OCI-LY7 (cell line): ENCODE results near the gene MMP19. TPM values are rescaled to one million over a fixed set of nuclear protein-coding genes. Genes with fewer than 3 reads are reported as not detected.

ENCODE experiments used
- BruUV-seq: library from RNA; stranded (reverse); fragments of 400-500 nt; replicated peaks from 2 replicates; lab custom pipeline; 2021; lab: Mats Ljungman, UMichigan
- CTCF ChIA-PET: fragments of 300-600 bp; sonication (Branson Sonifier 250); formaldehyde crosslinking; loops from one replicate; lab custom pipeline; 2022; ENCODE audit warnings: antibody characterized with exemption; ENCODE audit not compliant: unreplicated experiment; lab: Charles Lee
- POLR2A ChIA-PET: fragments of 300-600 bp; sonication (Branson Sonifier 250); formaldehyde crosslinking; loops from one replicate; lab custom pipeline; 2022; ENCODE audit warnings: antibody characterized with exemption; lab: Charles Lee
- DNase-seq: peaks from one replicate; pipeline ENCODE4 v3.0.0-alpha.2; 2015; ENCODE audit warnings: low spot score
- H2AFZ ChIP-seq: fragments of 200-600 bp; sonication (generic), shearing (Covaris generic); 2 replicates; pipeline ENCODE4 v1.6.1; 2014; ENCODE audit warnings: mild to moderate bottlenecking, antibody characterized with exemption, low read length, moderate library complexity
- H3K27ac ChIP-seq: fragments of 200-600 bp; sonication (generic); 2 replicates; pipeline ENCODE4 v1.5.1; 2014; ENCODE audit warnings: mixed run types, low read depth, mild to moderate bottlenecking, moderate library complexity, low read length, inconsistent platforms; ENCODE audit not compliant: poor library complexity, severe bottlenecking
- H3K36me3 ChIP-seq: fragments of 200-600 bp; sonication (generic); 2 replicates; pipeline ENCODE4 v1.6.1; 2014; ENCODE audit warnings: mild to moderate bottlenecking, antibody characterized with exemption, low read length, moderate library complexity, mixed read lengths; ENCODE audit not compliant: insufficient read depth
- H3K4me1 ChIP-seq: fragments of 200-600 bp; sonication (generic); 2 replicates; pipeline ENCODE4 v1.5.1; 2014; ENCODE audit warnings: mild to moderate bottlenecking, low read length; ENCODE audit not compliant: insufficient read depth, poor library complexity, severe bottlenecking
- H3K4me2 ChIP-seq: fragments of 200-600 bp; sonication (generic); 2 replicates; pipeline ENCODE4 v1.6.1; 2014; ENCODE audit warnings: mild to moderate bottlenecking, low read length
- H3K4me3 ChIP-seq: fragments of 200-600 bp; sonication (generic); 2 replicates; pipeline ENCODE4 v1.5.1; 2014; ENCODE audit warnings: mild to moderate bottlenecking, low read depth, low read length; ENCODE audit not compliant: poor library complexity, severe bottlenecking
- H3K79me2 ChIP-seq: fragments of 200-600 bp; sonication (generic); 2 replicates; pipeline ENCODE4 v1.6.1; 2016; ENCODE audit warnings: low read depth, mild to moderate bottlenecking, low read length, moderate library complexity, mixed read lengths; ENCODE audit not compliant: insufficient read depth
- H3K9me2 ChIP-seq: fragments of 200-600 bp; sonication (generic); 2 replicates; pipeline ENCODE4 v1.6.1; 2016; ENCODE audit warnings: mild to moderate bottlenecking, low read length, mixed read lengths; ENCODE audit not compliant: insufficient read depth
- H3K9me3 ChIP-seq: fragments of 200-600 bp; sonication (generic); 2 replicates; pipeline ENCODE4 v1.6.1; 2014; ENCODE audit warnings: mild to moderate bottlenecking, mixed run types, low read length, mixed read lengths
- H4K20me1 ChIP-seq: fragments of 200-600 bp; sonication (generic); 2 replicates; pipeline ENCODE4 v1.6.1; 2014; ENCODE audit warnings: mild to moderate bottlenecking, antibody characterized with exemption, low read length, moderate library complexity, mixed read lengths; ENCODE audit not compliant: insufficient read depth
- CTCF ChIP-seq: fragments of 200-600 bp; sonication (generic); conservative IDR thresholded peaks from 2 replicates; pipeline ENCODE4 v1.5.1; 2014; ENCODE audit warnings: mild to moderate bottlenecking, antibody characterized with exemption, low read length, moderate library complexity, mixed read lengths
- EZH2phosphoT487 ChIP-seq: fragments of 200-600 bp; sonication (generic); IDR thresholded peaks from 2 replicates; pipeline ENCODE4 v1.6.1; 2018; ENCODE audit warnings: low read depth, borderline replicate concordance, mild to moderate bottlenecking, mixed run types, antibody characterized with exemption, low read length, moderate library complexity, mixed read lengths
- intact Hi-C: fragments of 100-400 bp; cut with micrococcal nuclease; formaldehyde crosslinking; loops from one replicate; pipeline ENCODE4 v1.10.0; 2022; ENCODE audit not compliant: unreplicated experiment
- total RNA-seq, 2 experiments: library from RNA; depleted of rRNA in 1 of 2; stranded (reverse); fragments of >200 nt in 1 of 2; shearing (Covaris generic) in 1 of 2; gene quantifications; 2 replicates each; pipeline ENCODE4 v1.2.3, GENCODE V29; 2014 to 2022

The MMP19 gene
- total RNA-seq, 2 experiments from 2014 or later = not detected

- no peak overlapping the region for H3K4me2 ChIP-seq
- BruUV-seq = no TSS peak
- peaks cover 7% of the 10 kb centered on the region; the same call in 1 of the 2 replicates for H3K9me3 ChIP-seq
- DNase-seq = no peak
- POLR2A ChIA-PET = no interaction called here
- H3K79me2 ChIP-seq = no peaks in the 10 kb centered on the region
- no peak for TF ChIP-seq CTCF
- no peak for TF ChIP-seq EZH2phosphoT487
- H3K27ac ChIP-seq = no peak overlapping the region
- no peaks in the 10 kb centered on the region for H3K9me2 ChIP-seq
- H3K4me3 ChIP-seq = no peak overlapping the region
- H3K36me3 ChIP-seq = no peaks in the 10 kb centered on the region
- no peaks in the 10 kb centered on the region for H4K20me1 ChIP-seq
- intact Hi-C loops = no loop called here
- no peaks in the 10 kb centered on the region for H3K4me1 ChIP-seq
- no peak overlapping the region for H2AFZ ChIP-seq
- CTCF ChIA-PET = no interaction called here
Measured at GRCh38 chr12:55861871-55862270, 19.1 kb upstream of the MMP19 start.

GRCh38 chr12:55861396-55861795 lies 18.7 kb upstream of the MMP19 start:
- no peaks in the 10 kb centered on the region for H4K20me1 ChIP-seq

More at GRCh38 chr12:55861396-55861795, 18.7 kb upstream of the MMP19 start:
- H3K27ac ChIP-seq = no peak overlapping the region
- TF ChIP-seq CTCF = no peak
- H3K4me1 ChIP-seq = no peaks in the 10 kb centered on the region
- H3K9me2 ChIP-seq = no peaks in the 10 kb centered on the region
- no peak overlapping the region for H3K4me2 ChIP-seq
- peaks cover 7% of the 10 kb centered on the region; the same call in 1 of the 2 replicates for H3K9me3 ChIP-seq
- CTCF ChIA-PET = no interaction called here
- no peak for DNase-seq
- intact Hi-C loops = no loop called here
- no peak overlapping the region for H2AFZ ChIP-seq
- no TSS peak for BruUV-seq
- H3K36me3 ChIP-seq = no peaks in the 10 kb centered on the region
- no peak overlapping the region for H3K4me3 ChIP-seq
- POLR2A ChIA-PET = no interaction called here
- no peaks in the 10 kb centered on the region for H3K79me2 ChIP-seq
